HG03039 (cell line): ENCODE data around the gene FEM1B.

Experiments used
- ATAC-seq: cut with Tn5 transposase; IDR thresholded peaks from one replicate; pipeline ENCODE4 v1.9.1; 2021; ENCODE audit warnings: mild to moderate bottlenecking, moderate library complexity; ENCODE audit not compliant: unreplicated experiment

The FEM1B gene

GRCh38 chr15:68305420-68305871, 27.9 kb downstream of the FEM1B start:
- no peak for ATAC-seq

DNA sequence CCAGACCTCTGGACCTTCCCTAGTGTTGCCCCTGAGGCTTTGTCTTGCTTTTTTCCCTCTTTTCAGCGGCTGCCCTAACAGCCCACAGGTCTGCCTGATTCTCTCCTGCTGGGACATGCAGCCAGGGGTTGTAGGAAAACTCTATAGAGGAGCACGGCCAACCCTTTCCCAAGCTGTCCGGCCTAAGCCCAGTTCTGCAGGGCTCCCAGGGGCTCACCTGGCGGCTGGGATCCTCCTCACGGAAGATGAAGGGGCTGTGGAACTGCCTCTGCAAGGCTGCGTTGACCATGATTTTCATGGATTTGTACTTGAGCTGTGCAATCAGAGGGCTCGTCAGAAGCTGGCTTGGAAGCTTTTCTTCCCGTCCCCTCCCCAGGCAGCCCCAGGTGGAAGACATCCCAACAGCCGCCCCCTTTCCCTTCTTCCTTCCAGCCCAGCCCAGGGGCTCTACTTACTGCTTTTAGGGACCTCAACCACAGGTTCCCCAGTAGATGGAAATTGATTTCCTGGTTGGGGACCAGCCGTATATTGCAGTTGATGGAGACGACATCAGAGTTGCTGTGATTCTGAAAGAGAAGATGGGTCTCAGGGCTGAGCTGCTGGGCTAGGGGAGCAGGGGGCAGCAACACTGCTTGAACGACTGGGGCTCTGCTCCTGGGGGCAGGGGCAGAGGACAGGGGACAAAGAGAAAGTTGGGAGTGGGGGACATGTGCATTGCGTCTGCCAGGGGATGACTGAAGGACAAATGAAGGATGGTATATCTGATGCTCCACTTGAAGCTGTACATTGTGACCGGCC, 29.8 kb downstream of the FEM1B start:
- ATAC-seq = no peak

- ATAC-seq = no peak
Measured at GRCh38 chr15:68309024-68309423, 31.5 kb downstream of the FEM1B start.

DNA sequence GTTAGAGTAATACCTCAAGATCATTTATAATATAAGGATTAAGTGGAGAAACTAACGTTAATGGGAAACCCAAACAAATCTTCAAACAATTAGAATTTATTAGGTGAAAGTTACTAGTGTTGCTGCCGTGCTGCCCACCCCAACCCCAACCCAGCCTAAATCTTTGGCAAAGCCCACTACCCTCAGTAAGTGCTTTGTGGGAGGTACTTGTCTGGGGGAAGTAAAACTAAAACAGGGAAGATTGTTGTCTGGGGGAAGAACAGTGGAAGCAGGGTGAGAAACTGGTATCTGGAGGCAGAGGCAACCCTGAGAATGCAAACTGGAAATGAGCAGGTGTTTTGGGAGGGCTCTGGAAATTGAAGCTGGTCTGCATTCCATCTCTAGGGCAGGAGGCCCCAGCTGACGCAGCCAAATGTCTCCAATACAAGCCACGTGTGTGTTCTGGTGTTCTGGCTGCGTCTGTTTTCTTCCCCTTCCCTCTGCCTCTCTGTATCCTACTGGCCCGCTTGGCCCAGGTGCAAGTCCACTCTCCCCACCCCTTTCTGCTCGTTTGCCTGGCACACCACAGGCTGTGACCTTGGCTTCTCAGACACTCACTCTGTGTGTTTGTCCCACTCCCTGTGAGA, 32.7 kb downstream of the FEM1B start:
- ATAC-seq = no peak

GRCh38 chr15:68310804-68311463, 33.4 kb downstream of the FEM1B start:
- ATAC-seq = no peak

- ATAC-seq = no peak
Measured at GRCh38 chr15:68311464-68311835, 33.9 kb downstream of the FEM1B start.

- no peak for ATAC-seq
Measured at GRCh38 chr15:68311859-68312557, 34.5 kb downstream of the FEM1B start.

GRCh38 chr15:68312701-68313204, 35.2 kb downstream of the FEM1B start:
- no peak for ATAC-seq

GRCh38 chr15:68313501-68314410, 36.2 kb downstream of the FEM1B start:
- ATAC-seq = no peak

- ATAC-seq = no peak
Measured at GRCh38 chr15:68314563-68314962, 37.0 kb downstream of the FEM1B start.

GRCh38 chr15:68315035-68315434, 37.5 kb downstream of the FEM1B start:
- no peak for ATAC-seq

- no peak for ATAC-seq
Measured at GRCh38 chr15:68315495-68316031, 38.0 kb downstream of the FEM1B start.

- ATAC-seq = no peak
Measured at GRCh38 chr15:68316061-68316804, 38.7 kb downstream of the FEM1B start.

- no peak for ATAC-seq
Measured at GRCh38 chr15:68317281-68318007, 39.9 kb downstream of the FEM1B start.

GRCh38 chr15:68318008-68318835, 40.7 kb downstream of the FEM1B start:
- ATAC-seq = no peak

DNA sequence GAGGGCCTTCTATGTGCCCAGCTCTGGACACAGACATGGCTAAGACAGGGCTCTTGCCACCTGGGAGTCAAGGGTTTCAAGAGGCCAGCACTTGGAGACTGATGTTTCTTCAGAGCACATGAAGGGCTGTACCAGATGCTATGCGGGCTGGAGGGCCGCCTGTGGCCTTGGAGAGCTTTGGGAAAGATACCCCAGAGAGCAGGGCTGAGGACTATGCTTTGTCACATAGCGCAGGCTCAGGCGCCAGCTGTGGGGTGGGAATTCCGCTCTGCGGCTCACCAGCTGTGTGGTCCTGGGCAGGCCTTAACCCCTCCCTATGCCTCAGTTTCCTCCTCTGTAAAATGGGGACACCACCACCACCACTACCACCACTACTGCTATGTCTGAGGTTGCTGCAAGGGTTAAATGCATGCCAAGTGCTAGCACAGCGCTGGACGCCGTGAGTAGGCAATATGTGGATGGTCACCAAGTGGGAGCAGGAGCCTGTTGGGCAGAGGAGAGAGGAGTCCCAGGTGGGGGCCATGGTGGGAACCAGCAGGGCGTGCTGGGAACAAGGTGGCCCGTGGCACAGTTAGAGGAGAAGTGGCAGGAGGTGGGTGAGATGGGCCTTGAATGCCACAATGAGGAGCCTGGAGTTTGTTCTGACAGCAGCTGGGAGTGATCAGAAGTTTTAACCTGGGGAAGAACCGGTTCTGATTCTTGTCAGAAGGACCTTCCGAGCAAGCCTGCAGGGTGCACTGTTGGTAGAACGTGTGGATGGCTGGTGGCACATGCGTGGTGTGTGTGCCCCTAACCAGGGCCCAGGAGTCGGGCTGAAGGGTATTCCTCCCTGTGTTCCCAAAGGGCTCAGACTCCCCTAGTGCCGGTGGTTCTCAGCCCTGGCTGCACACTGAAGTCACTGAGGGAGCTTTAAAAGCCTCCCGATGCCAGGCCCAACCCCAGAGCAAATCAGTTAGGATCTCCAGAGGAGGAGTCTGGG, 41.7 kb downstream of the FEM1B start:
- no peak for ATAC-seq
